ENCODE results near the gene OXTR. TPM values are rescaled to one million over a fixed set of nuclear protein-coding genes. Genes with fewer than 3 reads are reported as not detected.

OXTR gene
- total RNA-seq, 1 experiment from 2014 or later, result 0.63 TPM

DNA sequence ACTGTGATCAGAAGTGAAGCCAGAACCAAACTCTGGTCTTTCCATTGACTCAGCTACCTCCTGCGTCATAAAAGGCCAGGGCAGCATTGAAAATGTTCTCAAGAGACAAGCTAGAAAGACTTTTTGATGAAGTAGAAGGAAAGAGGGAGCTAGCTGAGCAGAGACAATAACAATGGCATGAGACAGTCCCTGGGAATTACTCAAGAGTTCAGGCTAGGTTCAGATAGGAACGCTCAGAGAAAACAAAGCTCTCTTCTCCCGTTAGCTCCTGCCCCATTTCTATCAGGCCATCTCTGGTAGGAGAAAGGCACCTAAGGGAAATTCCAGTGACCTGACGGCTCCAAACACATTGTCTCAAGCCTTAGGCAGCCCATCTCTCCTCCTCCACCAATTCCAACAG lies 7.0 kb upstream of the OXTR start:
- intact Hi-C loops (cut with micrococcal nuclease), result loop anchor here (10.0 kb wide), 1 partner anchor 88 kb away; no protein-coding TSS in a partner anchor
- DNase-seq (ENCODE audit: unreplicated experiment), result no peak
- ChIA-PET POLR2A (no interaction called here), CTCF (no interaction called here)
- Mint-ChIP-seq H3K27me3 (ENCODE audit: insufficient read depth, unreplicated experiment) (no peaks in the 10 kb centered on the region), H3K36me3 (ENCODE audit: insufficient read depth, unreplicated experiment) (no peaks in the 10 kb centered on the region), H3K9me3 (ENCODE audit: unreplicated experiment) (no peaks in the 10 kb centered on the region), H3K27ac (ENCODE audit: low read depth, unreplicated experiment) (no peak overlapping the region), H3K4me3 (ENCODE audit: unreplicated experiment) (no peak overlapping the region), H3K4me1 (ENCODE audit: insufficient read depth, unreplicated experiment) (peaks cover 6% of the 10 kb centered on the region)
- BruUV-seq (replicated peaks), result no TSS peak
- TF ChIP-seq, protein P1, sequence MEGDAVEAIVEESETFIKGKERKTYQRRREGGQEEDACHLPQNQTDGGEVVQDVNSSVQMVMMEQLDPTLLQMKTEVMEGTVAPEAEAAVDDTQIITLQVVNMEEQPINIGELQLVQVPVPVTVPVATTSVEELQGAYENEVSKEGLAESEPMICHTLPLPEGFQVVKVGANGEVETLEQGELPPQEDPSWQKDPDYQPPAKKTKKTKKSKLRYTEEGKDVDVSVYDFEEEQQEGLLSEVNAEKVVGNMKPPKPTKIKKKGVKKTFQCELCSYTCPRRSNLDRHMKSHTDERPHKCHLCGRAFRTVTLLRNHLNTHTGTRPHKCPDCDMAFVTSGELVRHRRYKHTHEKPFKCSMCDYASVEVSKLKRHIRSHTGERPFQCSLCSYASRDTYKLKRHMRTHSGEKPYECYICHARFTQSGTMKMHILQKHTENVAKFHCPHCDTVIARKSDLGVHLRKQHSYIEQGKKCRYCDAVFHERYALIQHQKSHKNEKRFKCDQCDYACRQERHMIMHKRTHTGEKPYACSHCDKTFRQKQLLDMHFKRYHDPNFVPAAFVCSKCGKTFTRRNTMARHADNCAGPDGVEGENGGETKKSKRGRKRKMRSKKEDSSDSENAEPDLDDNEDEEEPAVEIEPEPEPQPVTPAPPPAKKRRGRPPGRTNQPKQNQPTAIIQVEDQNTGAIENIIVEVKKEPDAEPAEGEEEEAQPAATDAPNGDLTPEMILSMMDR (IDR thresholded peaks at IDR 0.05; ENCODE audit: unreplicated experiment), result no peak

DNA sequence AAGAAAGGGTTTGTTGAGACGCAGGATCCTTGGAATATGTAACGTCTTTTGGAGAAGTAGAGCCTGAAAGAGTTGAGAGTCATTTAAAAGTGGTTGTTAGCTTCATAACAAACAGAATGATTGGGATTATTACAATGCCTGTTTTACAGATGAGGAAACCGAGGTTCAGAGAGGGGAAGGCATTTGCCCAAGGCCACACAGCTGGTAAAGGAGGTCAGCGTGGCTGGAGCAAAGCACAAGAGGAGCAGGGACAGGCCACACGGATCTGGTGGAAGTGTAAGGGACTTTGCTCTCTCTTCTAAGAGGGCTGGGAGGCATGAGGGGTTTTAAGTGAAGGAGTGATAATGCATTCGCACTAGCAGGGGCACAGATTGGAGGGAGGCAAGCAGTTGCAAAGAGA lies 6.2 kb upstream of the OXTR start:
- POLR2A ChIA-PET, result interaction anchor here (0.7 kb wide), 1 partner anchor 21 kb away, joined by 5 read pairs; no protein-coding TSS in a partner anchor
- intact Hi-C loops (cut with micrococcal nuclease), result loop anchor here (10.0 kb wide), 1 partner anchor 89 kb away; no protein-coding TSS in a partner anchor

DNA sequence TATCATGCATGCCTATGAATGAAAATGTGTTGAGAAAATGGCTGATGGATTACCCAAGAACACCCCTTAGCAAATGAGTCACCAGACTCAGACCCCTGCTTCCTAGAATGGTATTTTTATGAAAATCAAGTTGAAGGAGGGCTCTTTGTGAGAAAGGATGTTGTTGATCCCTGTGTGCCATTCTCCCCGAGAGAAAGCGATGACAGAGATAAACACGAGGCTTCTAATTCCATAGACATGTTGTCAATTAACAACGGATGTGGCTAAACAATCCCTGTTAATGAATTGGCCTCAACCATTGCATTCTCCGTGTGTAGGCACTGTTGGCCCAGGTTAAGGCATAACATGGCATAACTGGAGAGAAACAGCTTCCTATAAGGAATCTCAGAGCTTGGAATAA lies 5.8 kb upstream of the OXTR start:
- Mint-ChIP-seq H3K27ac (ENCODE audit: low read depth, unreplicated experiment) (no peak overlapping the region), H3K9me3 (ENCODE audit: unreplicated experiment) (no peaks in the 10 kb centered on the region), H3K4me1 (ENCODE audit: insufficient read depth, unreplicated experiment) (peaks cover 6% of the 10 kb centered on the region), H3K4me3 (ENCODE audit: unreplicated experiment) (no peak overlapping the region), H3K36me3 (ENCODE audit: insufficient read depth, unreplicated experiment) (no peaks in the 10 kb centered on the region), H3K27me3 (ENCODE audit: insufficient read depth, unreplicated experiment) (no peaks in the 10 kb centered on the region)
- POLR2A ChIA-PET, result no interaction called here
- no TSS peak for BruUV-seq (replicated peaks)
- TF ChIP-seq, protein P1 (IDR thresholded peaks at IDR 0.05; ENCODE audit: unreplicated experiment), result no peak
- DNase-seq (ENCODE audit: unreplicated experiment), result no peak
- intact Hi-C loops (cut with micrococcal nuclease), result loop anchor here (10.0 kb wide), 1 partner anchor 90 kb away; no protein-coding TSS in a partner anchor
- CTCF ChIA-PET, result no interaction called here

More for the DNA sequence above, 6.2 kb upstream of the OXTR start:
- Mint-ChIP-seq H3K27ac (ENCODE audit: low read depth, unreplicated experiment) (no peak overlapping the region), H3K36me3 (ENCODE audit: insufficient read depth, unreplicated experiment) (no peaks in the 10 kb centered on the region), H3K4me1 (ENCODE audit: insufficient read depth, unreplicated experiment) (peaks cover 6% of the 10 kb centered on the region), H3K4me3 (ENCODE audit: unreplicated experiment) (no peak overlapping the region), H3K9me3 (ENCODE audit: unreplicated experiment) (no peaks in the 10 kb centered on the region), H3K27me3 (ENCODE audit: insufficient read depth, unreplicated experiment) (no peaks in the 10 kb centered on the region)
- TF ChIP-seq, protein P1 (IDR thresholded peaks at IDR 0.05; ENCODE audit: unreplicated experiment), result no peak
- DNase-seq (ENCODE audit: unreplicated experiment), result no peak
- CTCF ChIA-PET, result no interaction called here
- BruUV-seq (replicated peaks), result no TSS peak

DNA sequence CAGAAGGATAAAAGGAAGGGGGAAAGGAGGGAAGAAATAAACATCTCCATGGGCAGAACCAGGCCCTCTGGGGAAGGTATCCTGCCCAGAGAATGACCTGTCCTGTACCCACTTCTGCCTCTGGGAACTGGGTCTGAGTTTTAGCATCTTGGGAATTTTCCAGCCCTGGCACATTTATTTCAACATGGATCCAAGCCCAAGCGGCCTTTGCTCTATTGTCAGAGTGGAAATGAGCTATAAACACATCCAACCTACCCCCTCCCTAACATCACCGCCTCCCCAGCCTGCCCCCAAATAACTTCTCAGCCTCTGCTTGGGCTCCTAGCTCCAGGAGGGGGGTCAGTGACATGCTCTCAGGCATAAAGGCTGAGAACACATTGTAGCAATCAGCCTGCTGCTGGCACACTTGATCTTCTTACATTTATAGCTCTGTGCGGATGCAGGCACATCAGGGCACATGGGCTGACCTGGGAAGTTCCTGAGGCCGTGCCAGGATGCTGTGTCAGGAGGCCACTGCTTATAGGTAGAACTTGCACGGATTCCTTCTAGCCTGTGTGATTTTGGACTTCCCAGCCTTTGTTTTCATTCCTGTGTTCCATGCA lies 4.6 kb upstream of the OXTR start:
- ChIA-PET CTCF (interaction anchor here (0.6 kb wide), 2 partner anchors 29 to 614 kb away, joined by 3 read pairs; no protein-coding TSS in a partner anchor), POLR2A (no interaction called here)
- H3K4me3 Mint-ChIP-seq (ENCODE audit: unreplicated experiment), result no peak overlapping the region
- peaks cover 6% of the 10 kb centered on the region for H3K4me1 Mint-ChIP-seq (ENCODE audit: insufficient read depth, unreplicated experiment)
- TF ChIP-seq, protein P1 (IDR thresholded peaks at IDR 0.05; ENCODE audit: unreplicated experiment), result no peak
- no peak overlapping the region for H3K27ac Mint-ChIP-seq (ENCODE audit: low read depth, unreplicated experiment)
- peaks cover 3% of the 10 kb centered on the region for H3K27me3 Mint-ChIP-seq (ENCODE audit: insufficient read depth, unreplicated experiment)
- no peaks in the 10 kb centered on the region for H3K9me3 Mint-ChIP-seq (ENCODE audit: unreplicated experiment)
- no peaks in the 10 kb centered on the region for H3K36me3 Mint-ChIP-seq (ENCODE audit: insufficient read depth, unreplicated experiment)
- no peak for DNase-seq (ENCODE audit: unreplicated experiment)
- intact Hi-C loops (cut with micrococcal nuclease), result loop anchor here (10.0 kb wide), 1 partner anchor 91 kb away; no protein-coding TSS in a partner anchor
- no TSS peak for BruUV-seq (replicated peaks)
